Thyroid gland (tissue), 4 donors: Measurements from ENCODE around the gene BACE1-AS. TPM values are rescaled to one million over a fixed set of nuclear protein-coding genes. Genes with fewer than 3 reads are reported as not detected.

Source experiments
- DNase-seq, 2 donors: peaks; one replicate each; pipeline ENCODE4 v3.0.0-alpha.2; 2019
- H3K27ac ChIP-seq, 3 donors: fragments of 200-600 bp; sonication (generic); 1 replicate in 2 of 3; 2 replicates in 1 of 3; pipeline ENCODE4 v1.5.1; 2016 to 2019; ENCODE audit warnings: mild to moderate bottlenecking in 1 of 3, moderate library complexity in 1 of 3
- H3K27me3 ChIP-seq: fragments of 200-600 bp; sonication (generic); one replicate; pipeline ENCODE4 v1.5.1; 2019
- H3K36me3 ChIP-seq, 2 donors: fragments of 200-600 bp; sonication (generic); one replicate each; pipeline ENCODE4 v1.5.1; 2016 to 2019
- H3K4me1 ChIP-seq, 2 donors: fragments of 200-600 bp; sonication (generic); one replicate each; pipeline ENCODE4 v1.5.1; 2017 to 2019
- H3K4me3 ChIP-seq, 3 donors: fragments of 200-600 bp; sonication (generic); replicated peaks in 1 of 3; 1 replicate in 2 of 3; 2 replicates in 1 of 3; pipeline ENCODE4 v1.5.1; 2016; ENCODE audit warnings: mild to moderate bottlenecking in 1 of 3
- H3K9me3 ChIP-seq: fragments of 200-600 bp; sonication (generic); one replicate; pipeline ENCODE4 v1.5.1; 2017
- POLR2A ChIP-seq, 2 donors: fragments of 450-650 bp; IDR thresholded peaks; one replicate each; pipeline ENCODE4 v1.6.1; 2017; ENCODE audit warnings: antibody characterized with exemption in 2 of 2, mild to moderate bottlenecking in 2 of 2, moderate library complexity in 1 of 2
- WGBS, 2 donors: methylation state at CpG; one replicate each; pipeline ENCODE4 v1.1.5; 2017; 5-methylcytosine and 5-hydroxymethylcytosine counted together
- intact Hi-C: fragments of 100-400 bp; cut with DNase I; formaldehyde crosslinking; loops from one replicate; pipeline ENCODE4 v1.15.1; 2023
- total RNA-seq, 4 donors: library from RNA; depleted of rRNA; stranded (reverse); fragments of >200 nt; gene quantifications; one replicate each; pipeline ENCODE4 v1.2.3, GENCODE V29; 2016
- TF ChIP-seq, protein P1 (sequence below), 6 experiments: fragments of 200-600 bp in 3 of 6; fragments of 450-650 bp in 3 of 6; sonication (generic) in 3 of 6; IDR thresholded peaks; one replicate each; pipeline ENCODE4 v1.5.1; 2016 to 2019; ENCODE audit warnings: antibody characterized with exemption in 6 of 6, mild to moderate bottlenecking in 2 of 6, inconsistent platforms in 1 of 6, moderate library complexity in 1 of 6

The BACE1-AS gene
- total RNA-seq, 4 donors from 2014 or later = 7.4 to 12.9 (median 8.8) TPM

DNA sequence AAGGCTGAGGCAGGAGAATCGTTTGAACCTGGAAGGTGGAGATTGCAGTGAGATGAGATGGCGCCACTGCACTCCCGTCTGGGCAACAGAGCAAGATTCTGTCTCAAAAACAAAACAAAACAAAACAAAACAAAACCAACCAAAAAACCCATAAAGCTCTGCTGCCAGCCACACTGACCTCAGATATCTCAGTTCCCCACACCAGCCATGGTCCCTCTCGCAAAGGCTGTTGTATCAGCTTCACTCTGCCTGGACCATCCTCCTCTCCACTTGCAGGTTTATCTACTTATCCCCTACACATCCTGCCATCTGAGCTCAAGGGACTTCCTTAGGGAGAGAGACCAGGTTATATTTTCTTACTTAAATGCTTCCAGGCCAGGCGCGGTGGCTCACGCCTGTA is 11.1 kb downstream of the BACE1-AS start:
- Histone ChIP-seq H3K4me3 (no peak overlapping the region), H3K36me3 (no peaks in the 10 kb centered on the region), H3K27ac (no peak overlapping the region), H3K9me3 (no peaks in the 10 kb centered on the region), H3K27me3 (no peaks in the 10 kb centered on the region), H3K4me1 (peaks cover 8% of the 10 kb centered on the region in 2 donors)
- TF ChIP-seq POLR2A (IDR thresholded peaks at IDR 0.05) = no peak
- TF ChIP-seq, protein P1, sequence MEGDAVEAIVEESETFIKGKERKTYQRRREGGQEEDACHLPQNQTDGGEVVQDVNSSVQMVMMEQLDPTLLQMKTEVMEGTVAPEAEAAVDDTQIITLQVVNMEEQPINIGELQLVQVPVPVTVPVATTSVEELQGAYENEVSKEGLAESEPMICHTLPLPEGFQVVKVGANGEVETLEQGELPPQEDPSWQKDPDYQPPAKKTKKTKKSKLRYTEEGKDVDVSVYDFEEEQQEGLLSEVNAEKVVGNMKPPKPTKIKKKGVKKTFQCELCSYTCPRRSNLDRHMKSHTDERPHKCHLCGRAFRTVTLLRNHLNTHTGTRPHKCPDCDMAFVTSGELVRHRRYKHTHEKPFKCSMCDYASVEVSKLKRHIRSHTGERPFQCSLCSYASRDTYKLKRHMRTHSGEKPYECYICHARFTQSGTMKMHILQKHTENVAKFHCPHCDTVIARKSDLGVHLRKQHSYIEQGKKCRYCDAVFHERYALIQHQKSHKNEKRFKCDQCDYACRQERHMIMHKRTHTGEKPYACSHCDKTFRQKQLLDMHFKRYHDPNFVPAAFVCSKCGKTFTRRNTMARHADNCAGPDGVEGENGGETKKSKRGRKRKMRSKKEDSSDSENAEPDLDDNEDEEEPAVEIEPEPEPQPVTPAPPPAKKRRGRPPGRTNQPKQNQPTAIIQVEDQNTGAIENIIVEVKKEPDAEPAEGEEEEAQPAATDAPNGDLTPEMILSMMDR (IDR thresholded peaks at IDR 0.05) = no peak
- DNase-seq = no peak
- intact Hi-C loops = no loop called here
- WGBS, 2 donors = 93% methylated on average over 6 to 7 of the region's 7 CpGs

DNA sequence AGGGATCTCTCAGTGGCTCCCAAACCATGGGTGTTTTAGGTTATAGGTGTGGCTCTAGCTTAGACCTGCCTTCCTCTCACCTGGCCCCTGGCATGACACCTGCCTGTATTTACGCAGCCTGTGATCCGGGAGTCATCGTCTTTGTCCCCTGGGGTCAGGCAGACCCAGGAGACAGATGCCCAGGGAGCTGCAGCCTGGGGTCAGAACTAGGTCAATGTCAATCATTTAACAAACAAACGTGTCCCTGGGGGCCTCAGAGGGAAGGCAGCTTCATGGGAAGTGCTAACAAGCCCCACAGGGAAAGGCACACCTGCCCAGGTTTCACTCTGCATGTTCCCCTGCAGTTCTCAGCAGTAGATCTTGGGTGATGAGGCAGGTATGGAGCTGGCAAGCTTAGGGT is 12.0 kb downstream of the BACE1-AS start:
- WGBS, 2 donors = 58 to 79% methylated on average over 3 to 4 of the region's 4 CpGs
- no peak for TF ChIP-seq POLR2A (IDR thresholded peaks at IDR 0.05)
- TF ChIP-seq, protein P1 (IDR thresholded peaks at IDR 0.05) = no peak

DNA sequence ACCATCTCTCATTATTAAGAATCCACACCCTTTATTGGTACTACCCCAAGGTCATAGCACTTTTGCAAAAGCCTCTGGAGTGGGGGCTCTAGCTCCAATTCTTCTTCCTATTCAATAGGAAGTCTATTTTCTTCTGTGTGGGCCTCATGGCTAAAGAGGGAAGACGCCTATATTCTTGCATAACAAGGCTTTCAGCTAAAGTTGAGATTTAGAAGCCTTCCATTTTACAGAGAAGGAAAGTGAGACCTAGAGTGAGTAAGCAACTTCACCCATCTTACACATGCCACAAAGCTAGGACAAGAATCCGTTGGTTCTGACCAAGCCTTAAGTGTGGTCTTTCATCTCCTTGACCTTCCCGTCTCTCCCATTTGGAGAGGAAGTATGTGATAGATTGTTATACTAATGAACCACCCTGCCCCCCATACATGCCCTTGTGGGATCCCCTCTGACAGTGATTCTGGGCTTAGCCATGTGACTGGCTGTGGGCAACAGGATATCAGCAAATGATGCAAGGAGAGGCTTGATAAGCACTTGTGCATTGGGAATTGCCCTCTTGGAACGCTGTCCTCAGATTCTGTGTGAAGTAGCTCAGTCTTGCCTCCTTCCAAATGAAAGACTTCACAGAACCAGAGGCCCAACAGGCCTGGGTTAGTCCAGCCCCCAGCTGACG is 12.6 kb downstream of the BACE1-AS start:
- WGBS, 2 donors = 82 to 84% methylated on average over 5 of the region's 5 CpGs
- intact Hi-C loops = no loop called here

More for the DNA sequence above, 12.0 kb downstream of the BACE1-AS start:
- Histone ChIP-seq H3K4me1 (peaks cover 8% of the 10 kb centered on the region in 2 donors), H3K27me3 (no peaks in the 10 kb centered on the region), H3K4me3 (no peak overlapping the region), H3K27ac (no peak overlapping the region), H3K9me3 (no peaks in the 10 kb centered on the region), H3K36me3 (no peaks in the 10 kb centered on the region)
- intact Hi-C loops = no loop called here
- DNase-seq = no peak

DNA sequence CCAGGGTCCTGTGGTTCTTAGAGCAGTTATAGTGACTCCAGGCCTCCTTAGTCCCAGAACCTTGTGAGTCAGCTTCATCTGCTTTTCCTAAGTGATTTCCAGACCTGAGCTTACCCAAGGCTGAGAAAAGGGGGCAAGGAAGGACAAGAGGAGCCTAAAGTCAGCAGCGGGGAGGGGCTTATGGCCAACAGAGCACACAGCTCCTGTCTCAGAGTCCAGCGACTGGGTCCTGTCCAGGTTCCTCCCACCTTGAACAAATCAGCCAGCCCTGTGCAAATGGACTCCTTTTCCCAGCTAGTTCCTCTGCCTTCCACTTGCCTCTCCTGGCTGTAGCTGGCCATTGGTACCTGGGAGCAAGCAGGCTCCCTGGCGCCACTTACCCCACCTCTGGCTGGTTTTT is 14.0 kb downstream of the BACE1-AS start:
- H3K4me3 ChIP-seq = no peak overlapping the region
- H3K27ac ChIP-seq = no peak overlapping the region
- no peak for TF ChIP-seq POLR2A (IDR thresholded peaks at IDR 0.05)
- TF ChIP-seq, protein P1 (IDR thresholded peaks at IDR 0.05) = no peak
- H3K4me1 ChIP-seq = peaks cover 4 to 5% of the 10 kb centered on the region in 2 donors
- DNase-seq = no peak
- intact Hi-C loops = no loop called here
- H3K9me3 ChIP-seq = no peaks in the 10 kb centered on the region
- 92 to 94% methylated on average over 2 to 3 of the region's 3 CpGs for WGBS, 2 donors
- no peaks in the 10 kb centered on the region for H3K27me3 ChIP-seq
- H3K36me3 ChIP-seq = no peaks in the 10 kb centered on the region

More for the DNA sequence above, 12.6 kb downstream of the BACE1-AS start:
- no peaks in the 10 kb centered on the region for H3K27me3 ChIP-seq
- H3K9me3 ChIP-seq = no peaks in the 10 kb centered on the region
- TF ChIP-seq POLR2A (IDR thresholded peaks at IDR 0.05) = no peak
- TF ChIP-seq, protein P1 (IDR thresholded peaks at IDR 0.05) = no peak
- DNase-seq = no peak
- no peak overlapping the region for H3K27ac ChIP-seq
- H3K4me3 ChIP-seq = no peak overlapping the region
- H3K4me1 ChIP-seq = peaks cover 8% of the 10 kb centered on the region in 2 donors
- H3K36me3 ChIP-seq = no peaks in the 10 kb centered on the region

DNA sequence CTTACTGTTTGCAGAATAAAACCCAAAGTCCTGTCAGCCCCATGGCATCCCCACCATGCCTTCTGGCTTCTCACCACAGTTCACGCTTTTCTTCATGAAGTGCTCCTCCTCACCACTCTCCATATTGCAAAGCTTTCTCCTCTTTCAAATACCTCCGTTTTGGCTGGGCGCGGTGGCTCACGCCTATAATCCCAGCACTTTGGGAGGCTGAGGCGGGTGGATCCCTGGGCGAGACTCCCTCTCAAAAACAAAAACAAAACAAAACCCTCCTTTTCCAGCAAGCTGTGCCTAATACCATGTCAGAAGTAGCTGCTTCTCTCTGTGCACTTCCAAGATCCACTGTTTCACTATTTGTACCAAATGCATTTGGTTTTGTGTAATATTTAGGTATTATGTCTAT is 18.2 kb downstream of the BACE1-AS start:
- Histone ChIP-seq H3K27me3 (no peaks in the 10 kb centered on the region), H3K36me3 (no peaks in the 10 kb centered on the region), H3K27ac (no peak overlapping the region), H3K4me3 (no peak overlapping the region), H3K4me1 (no peaks in the 10 kb centered on the region), H3K9me3 (no peaks in the 10 kb centered on the region)
- intact Hi-C loops = no loop called here
- TF ChIP-seq POLR2A (IDR thresholded peaks at IDR 0.05) = no peak
- TF ChIP-seq, protein P1 (IDR thresholded peaks at IDR 0.05) = no peak
- no peak for DNase-seq
- WGBS, 2 donors = 95% methylated on average over 7 of the region's 7 CpGs
